Lung (tissue), 12 donors: ENCODE results near the gene ATRX. TPM values are rescaled to one million over a fixed set of nuclear protein-coding genes. Genes with fewer than 3 reads are reported as not detected.
A peak's percentile ranks its signal among the peaks of the same experiment; 100 is the strongest.

Experiments used
- ATAC-seq: fragments of 200-7000 bp; cut with Tn5 transposase; one replicate; pipeline ENCODE4 v1.9.1; 2020; ENCODE audit warnings: moderate number of reproducible peaks; ENCODE audit not compliant: insufficient read depth, low FRiP score
- DNase-seq, 3 donors: peaks; one replicate each; pipeline ENCODE4 v3.0.0-alpha.2; 2013 to 2017
- H3K27ac ChIP-seq, 2 donors: one replicate each; pipeline ENCODE4 v1.5.1; 2013; ENCODE audit warnings: mild to moderate bottlenecking in 2 of 2, moderate library complexity in 2 of 2, control low read depth in 1 of 2, inconsistent platforms in 1 of 2, low read depth in 1 of 2, low read length in 1 of 2
- H3K27me3 ChIP-seq, 3 donors: one replicate each; pipeline ENCODE4 v1.5.1; 2013; ENCODE audit warnings: low read length in 2 of 3; ENCODE audit not compliant: control insufficient read depth in 3 of 3, insufficient read depth in 3 of 3
- H3K36me3 ChIP-seq, 4 donors: one replicate each; pipeline ENCODE4 v1.5.1; 2013; ENCODE audit warnings: low read length in 4 of 4, mild to moderate bottlenecking in 1 of 4, moderate library complexity in 1 of 4; ENCODE audit not compliant: control insufficient read depth in 4 of 4, insufficient read depth in 4 of 4
- H3K4me1 ChIP-seq, 5 donors: one replicate each; pipeline ENCODE4 v1.5.1; 2013; ENCODE audit warnings: low read length in 5 of 5, mild to moderate bottlenecking in 2 of 5, moderate library complexity in 1 of 5; ENCODE audit not compliant: control insufficient read depth in 5 of 5, insufficient read depth in 5 of 5
- H3K4me3 ChIP-seq: one replicate; pipeline ENCODE4 v1.5.1; 2013; ENCODE audit warnings: mild to moderate bottlenecking, control low read depth, moderate library complexity
- H3K9ac ChIP-seq, 2 donors: one replicate each; pipeline ENCODE4 v1.5.1; 2013; ENCODE audit warnings: low read length in 2 of 2, control low read depth in 1 of 2; ENCODE audit not compliant: insufficient read depth in 1 of 2
- H3K9me3 ChIP-seq, 4 donors: one replicate each; pipeline ENCODE4 v1.5.1; 2013; ENCODE audit warnings: low read length in 3 of 4, mild to moderate bottlenecking in 1 of 4, moderate library complexity in 1 of 4; ENCODE audit not compliant: control insufficient read depth in 4 of 4, insufficient read depth in 3 of 4
- WGBS, 2 donors: extraction: QIAGEN DNeasy Blood & Tissue Kit; methylation state at CpG; one replicate each; pipeline ENCODE4 v1.1.7; 2013; 5-methylcytosine and 5-hydroxymethylcytosine counted together
- polyA plus RNA-seq, 2 donors: library from polyadenylated mRNA; stranded (reverse); fragments of 200-250 nt; gene quantifications; one replicate each; pipeline ENCODE4 v1.2.1, GENCODE V29; 2013
- total RNA-seq, 2 donors: library from RNA; depleted of rRNA in 1 of 2; stranded (reverse); fragments of >200 nt in 1 of 2; gene quantifications; one replicate each; pipeline ENCODE4 v1.2.1, GENCODE V29; 2014 to 2021
- TF ChIP-seq, protein P1 (sequence below): IDR thresholded peaks from 2 replicates; pipeline ENCODE4 v1.5.1; 2012; ENCODE audit warnings: mild to moderate bottlenecking; ENCODE audit errors: control extremely low read depth, extremely low read depth
- donor health status: control.
- donor health status: control.
- donor health status: Bipolar disorder and iron deficiency.
- donor health status: healthy.
- donor health status: DM: yes; HTN: yes; CAD: no.

ATRX gene
- total and polyA plus RNA-seq, 4 donors: 10.6 to 208 (median 36.9) TPM

- no peaks in the 10 kb centered on the region for H3K27me3 ChIP-seq
- H3K9me3 ChIP-seq: no peaks in the 10 kb centered on the region
- peak overlapping the region in 1 of 2 donors; percentile 6 for H3K27ac ChIP-seq
- H3K36me3 ChIP-seq: no peaks in the 10 kb centered on the region
- ATAC-seq (no peak), DNase-seq (peak; percentile 84 to 89 (median 85))
- H3K4me1 ChIP-seq: peaks cover 0 to 7% (median 0%) of the 10 kb centered on the region in 5 donors
- H3K4me3 ChIP-seq: no peak overlapping the region
- TF ChIP-seq, protein P1, sequence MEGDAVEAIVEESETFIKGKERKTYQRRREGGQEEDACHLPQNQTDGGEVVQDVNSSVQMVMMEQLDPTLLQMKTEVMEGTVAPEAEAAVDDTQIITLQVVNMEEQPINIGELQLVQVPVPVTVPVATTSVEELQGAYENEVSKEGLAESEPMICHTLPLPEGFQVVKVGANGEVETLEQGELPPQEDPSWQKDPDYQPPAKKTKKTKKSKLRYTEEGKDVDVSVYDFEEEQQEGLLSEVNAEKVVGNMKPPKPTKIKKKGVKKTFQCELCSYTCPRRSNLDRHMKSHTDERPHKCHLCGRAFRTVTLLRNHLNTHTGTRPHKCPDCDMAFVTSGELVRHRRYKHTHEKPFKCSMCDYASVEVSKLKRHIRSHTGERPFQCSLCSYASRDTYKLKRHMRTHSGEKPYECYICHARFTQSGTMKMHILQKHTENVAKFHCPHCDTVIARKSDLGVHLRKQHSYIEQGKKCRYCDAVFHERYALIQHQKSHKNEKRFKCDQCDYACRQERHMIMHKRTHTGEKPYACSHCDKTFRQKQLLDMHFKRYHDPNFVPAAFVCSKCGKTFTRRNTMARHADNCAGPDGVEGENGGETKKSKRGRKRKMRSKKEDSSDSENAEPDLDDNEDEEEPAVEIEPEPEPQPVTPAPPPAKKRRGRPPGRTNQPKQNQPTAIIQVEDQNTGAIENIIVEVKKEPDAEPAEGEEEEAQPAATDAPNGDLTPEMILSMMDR: no peak
- H3K9ac ChIP-seq: no peak overlapping the region
- 76 to 78% methylated on average over 15 to 18 of the region's 18 CpGs for WGBS, 2 donors
Measured at GRCh38 chrX:77527233-77528001, 258.6 kb downstream of the ATRX start.

- ATAC-seq: no peak
- Histone ChIP-seq H3K4me3 (no peak overlapping the region), H3K4me1 (no peaks in the 10 kb centered on the region), H3K9me3 (peaks cover 0 to 4% (median 0%) of the 10 kb centered on the region in 4 donors), H3K36me3 (peaks cover 0 to 8% (median 4%) of the 10 kb centered on the region in 4 donors), H3K27me3 (no peaks in the 10 kb centered on the region), H3K27ac (no peak overlapping the region), H3K9ac (no peak overlapping the region)
- no peak for DNase-seq
- TF ChIP-seq, protein P1: no peak
- WGBS, 2 donors: 66 to 96% methylated on average over 1 of the region's 1 CpG
Measured at GRCh38 chrX:77519765-77520164, 266.3 kb downstream of the ATRX start.

DNA sequence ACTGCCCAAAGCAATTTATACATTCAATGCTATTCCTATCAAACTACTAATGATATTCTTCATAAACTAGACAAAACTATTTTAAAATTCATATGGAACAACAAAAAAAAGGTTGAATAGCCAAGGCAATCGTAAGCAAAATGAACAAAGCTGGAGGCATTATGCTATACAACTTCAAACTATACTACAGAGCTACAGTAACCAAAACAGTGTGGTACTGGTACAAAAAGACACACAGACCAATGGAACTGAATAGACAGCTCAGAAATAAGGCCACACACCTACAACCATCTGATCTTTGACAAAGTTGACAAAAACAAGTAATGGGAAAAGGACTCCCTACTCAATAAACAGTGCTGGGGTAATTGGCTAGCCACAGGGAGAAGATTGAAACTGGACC lies 271.8 kb downstream of the ATRX start:
- peaks cover 0 to 14% (median 8%) of the 10 kb centered on the region in 4 donors for H3K36me3 ChIP-seq
- no peak for ATAC-seq
- DNase-seq: no peak
- no peaks in the 10 kb centered on the region for H3K27me3 ChIP-seq
- no peak overlapping the region for H3K4me3 ChIP-seq
- H3K27ac ChIP-seq: no peak overlapping the region
- H3K9ac ChIP-seq: no peak overlapping the region
- no peaks in the 10 kb centered on the region for H3K4me1 ChIP-seq
- TF ChIP-seq, protein P1: no peak
- 79 to 100% methylated on average over 1 of the region's 1 CpG for WGBS, 2 donors
- peaks cover 0 to 7% (median 0%) of the 10 kb centered on the region in 4 donors for H3K9me3 ChIP-seq
